Endodermal cell (in vitro differentiated cells): ENCODE data around the gene CCR5AS.
"Not testable (repeated sequence)": the region's sequence is repeated elsewhere in the genome, so short reads cannot be mapped to it uniquely, and the experiment has no call there.

ENCODE experiments used
- DNase-seq: peaks from one replicate; pipeline ENCODE4 v3.0.0-alpha.2; 2017
- H3K27ac ChIP-seq: 2 replicates; pipeline ENCODE4 v1.5.1; 2013; ENCODE audit warnings: mild to moderate bottlenecking, low read depth, low read length, moderate library complexity
- H3K27me3 ChIP-seq: 2 replicates; pipeline ENCODE4 v1.6.1; 2013; ENCODE audit warnings: mild to moderate bottlenecking, low read length, moderate library complexity; ENCODE audit not compliant: insufficient read depth, control insufficient read depth, poor library complexity, severe bottlenecking
- H3K36me3 ChIP-seq: 2 replicates; pipeline ENCODE4 v1.7.0; 2013; ENCODE audit warnings: mild to moderate bottlenecking, low read length, moderate library complexity; ENCODE audit not compliant: control insufficient read depth, insufficient read depth
- H3K4me1 ChIP-seq: one replicate; pipeline ENCODE4 v1.7.0; 2013; ENCODE audit warnings: low read length; ENCODE audit not compliant: control insufficient read depth, insufficient read depth
- H3K4me3 ChIP-seq: 2 replicates; pipeline ENCODE4 v1.5.1; 2013; ENCODE audit warnings: mild to moderate bottlenecking, low read length, moderate library complexity
- H3K9ac ChIP-seq: 2 replicates; pipeline ENCODE4 v1.6.1; 2013; ENCODE audit warnings: mild to moderate bottlenecking, low read length, moderate library complexity; ENCODE audit not compliant: poor library complexity, severe bottlenecking; ENCODE audit errors: extremely low read depth
- H3K9me3 ChIP-seq: 2 replicates; pipeline ENCODE4 v1.6.1; 2013; ENCODE audit warnings: mild to moderate bottlenecking, low read length, moderate library complexity; ENCODE audit not compliant: control insufficient read depth
- H3K27ac Mint-ChIP-seq: 2 replicates; pipeline ENCODE4 v1.8.0; 2020; ENCODE audit warnings: mixed read lengths
- H3K27me3 Mint-ChIP-seq: 2 replicates; pipeline ENCODE4 v1.8.0; 2021; ENCODE audit warnings: mild to moderate bottlenecking, mixed read lengths; ENCODE audit not compliant: insufficient read depth
- H3K36me3 Mint-ChIP-seq: 2 replicates; pipeline ENCODE4 v1.8.0; 2020; ENCODE audit warnings: low read depth, mixed read lengths
- H3K4me1 Mint-ChIP-seq: 2 replicates; pipeline ENCODE4 v1.8.0; 2020; ENCODE audit warnings: mixed read lengths
- H3K4me3 Mint-ChIP-seq: 2 replicates; pipeline ENCODE4 v1.8.0; 2020; ENCODE audit warnings: mild to moderate bottlenecking, moderate library complexity, mixed read lengths
- H3K9me3 Mint-ChIP-seq: 2 replicates; pipeline ENCODE4 v1.8.0; 2020; ENCODE audit warnings: mild to moderate bottlenecking, mixed read lengths
- WGBS, 2 experiments: methylation state at CpG; one replicate each; pipeline versions ENCODE4 v1.1.5 to v1.1.7; 2013; ENCODE audit warnings: missing lambda C conversion rate in 2 of 2, mixed read lengths in 1 of 2; ENCODE audit not compliant: insufficient coverage in 1 of 2, insufficient read length in 1 of 2; 5-methylcytosine and 5-hydroxymethylcytosine counted together
- TF ChIP-seq, protein P1 (sequence below): fragments of 200-600 bp; sonication (generic); conservative IDR thresholded peaks from 2 replicates; pipeline ENCODE4 v1.5.0; 2021; ENCODE audit warnings: antibody characterized with exemption, mild to moderate bottlenecking

CCR5AS gene

DNA sequence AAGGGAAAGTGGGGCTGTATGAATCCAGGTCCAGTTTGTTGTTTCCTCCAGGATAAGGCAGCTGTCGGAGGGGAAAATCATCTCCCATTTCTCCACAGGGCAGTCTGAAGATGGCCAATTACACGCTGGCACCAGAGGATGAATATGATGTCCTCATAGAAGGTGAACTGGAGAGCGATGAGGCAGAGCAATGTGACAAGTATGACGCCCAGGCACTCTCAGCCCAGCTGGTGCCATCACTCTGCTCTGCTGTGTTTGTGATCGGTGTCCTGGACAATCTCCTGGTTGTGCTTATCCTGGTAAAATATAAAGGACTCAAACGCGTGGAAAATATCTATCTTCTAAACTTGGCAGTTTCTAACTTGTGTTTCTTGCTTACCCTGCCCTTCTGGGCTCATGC is 1.1 kb upstream of the CCR5AS start:
- peaks cover 2% of the 10 kb centered on the region for H3K4me1 Mint-ChIP-seq
- DNase-seq, result no peak
- no peaks in the 10 kb centered on the region for H3K36me3 ChIP-seq
- H3K36me3 Mint-ChIP-seq, result no peaks in the 10 kb centered on the region
- WGBS, 2 experiments, result 90 to 91% methylated on average over 6 to 7 of the region's 7 CpGs
- no peak overlapping the region for H3K27ac ChIP-seq
- no peak overlapping the region for H3K9ac ChIP-seq
- no peaks in the 10 kb centered on the region for H3K27me3 ChIP-seq
- TF ChIP-seq, protein P1, sequence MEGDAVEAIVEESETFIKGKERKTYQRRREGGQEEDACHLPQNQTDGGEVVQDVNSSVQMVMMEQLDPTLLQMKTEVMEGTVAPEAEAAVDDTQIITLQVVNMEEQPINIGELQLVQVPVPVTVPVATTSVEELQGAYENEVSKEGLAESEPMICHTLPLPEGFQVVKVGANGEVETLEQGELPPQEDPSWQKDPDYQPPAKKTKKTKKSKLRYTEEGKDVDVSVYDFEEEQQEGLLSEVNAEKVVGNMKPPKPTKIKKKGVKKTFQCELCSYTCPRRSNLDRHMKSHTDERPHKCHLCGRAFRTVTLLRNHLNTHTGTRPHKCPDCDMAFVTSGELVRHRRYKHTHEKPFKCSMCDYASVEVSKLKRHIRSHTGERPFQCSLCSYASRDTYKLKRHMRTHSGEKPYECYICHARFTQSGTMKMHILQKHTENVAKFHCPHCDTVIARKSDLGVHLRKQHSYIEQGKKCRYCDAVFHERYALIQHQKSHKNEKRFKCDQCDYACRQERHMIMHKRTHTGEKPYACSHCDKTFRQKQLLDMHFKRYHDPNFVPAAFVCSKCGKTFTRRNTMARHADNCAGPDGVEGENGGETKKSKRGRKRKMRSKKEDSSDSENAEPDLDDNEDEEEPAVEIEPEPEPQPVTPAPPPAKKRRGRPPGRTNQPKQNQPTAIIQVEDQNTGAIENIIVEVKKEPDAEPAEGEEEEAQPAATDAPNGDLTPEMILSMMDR, result no peak
- no peaks in the 10 kb centered on the region for H3K27me3 Mint-ChIP-seq
- H3K4me3 Mint-ChIP-seq, result no peak overlapping the region
- H3K9me3 ChIP-seq, result peaks cover 1% of the 10 kb centered on the region
- H3K9me3 Mint-ChIP-seq, result peaks cover 2% of the 10 kb centered on the region
- no peak overlapping the region for H3K4me3 ChIP-seq
- H3K27ac Mint-ChIP-seq, result no peak overlapping the region
- no peaks in the 10 kb centered on the region for H3K4me1 ChIP-seq

- H3K9me3 ChIP-seq, result peaks cover 4% of the 10 kb centered on the region
- H3K36me3 Mint-ChIP-seq, result no peaks in the 10 kb centered on the region
- no peaks in the 10 kb centered on the region for H3K4me1 ChIP-seq
- H3K36me3 ChIP-seq, result no peaks in the 10 kb centered on the region
- no peak overlapping the region for H3K27ac Mint-ChIP-seq
- no peak overlapping the region for H3K9ac ChIP-seq
- H3K27me3 ChIP-seq, result no peaks in the 10 kb centered on the region
- no peak for DNase-seq
- TF ChIP-seq, protein P1, result no peak
- no peak overlapping the region for H3K4me3 ChIP-seq
- no peaks in the 10 kb centered on the region for H3K27me3 Mint-ChIP-seq
- no peak overlapping the region for H3K4me3 Mint-ChIP-seq
- no peak overlapping the region for H3K27ac ChIP-seq
- WGBS, 2 experiments, result 86 to 97% methylated on average over 2 to 4 of the region's 4 CpGs
- H3K4me1 Mint-ChIP-seq, result no peaks in the 10 kb centered on the region
- H3K9me3 Mint-ChIP-seq, result peaks cover 5% of the 10 kb centered on the region
Measured at GRCh38 chr3:46406443-46406787, 451 bp downstream of the CCR5AS start.

DNA sequence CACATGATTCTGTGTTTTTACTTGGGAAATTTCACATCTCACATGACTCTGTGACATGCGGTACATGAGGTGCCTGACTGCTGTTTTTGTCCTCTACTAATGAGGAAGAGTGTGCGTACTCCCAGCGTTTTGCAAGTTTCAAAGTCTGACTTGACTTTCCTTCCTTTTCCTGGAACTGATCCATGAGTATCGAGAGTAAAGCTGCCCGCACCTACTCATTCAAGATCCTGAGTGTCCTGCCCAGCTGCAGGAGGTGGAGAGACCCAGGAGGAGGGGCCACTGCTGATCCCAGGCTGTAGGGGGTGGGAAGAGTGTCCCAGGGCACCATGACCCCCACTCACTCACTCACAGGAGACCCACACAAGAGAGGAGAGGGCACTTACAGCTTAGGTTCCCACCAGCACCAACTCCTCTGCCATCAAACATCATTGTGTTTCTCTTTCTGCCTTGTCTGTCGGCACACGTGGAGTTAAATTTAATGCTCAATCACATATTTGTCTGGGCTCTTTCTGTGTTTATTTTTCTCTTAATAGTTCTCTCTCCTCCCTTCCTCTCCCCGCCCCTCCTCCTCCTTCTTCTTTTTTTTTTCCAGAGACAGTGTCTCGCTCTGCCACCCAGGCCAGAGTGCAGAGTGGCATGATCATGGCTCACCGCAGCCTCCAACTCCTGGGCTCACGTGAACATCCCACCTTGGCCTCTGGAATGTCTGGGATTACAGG is 1.4 kb downstream of the CCR5AS start:
- Mint-ChIP-seq H3K36me3 (no peaks in the 10 kb centered on the region), H3K27me3 (no peaks in the 10 kb centered on the region), H3K27ac (no peak overlapping the region), H3K4me1 (no peaks in the 10 kb centered on the region), H3K9me3 (peaks cover 5% of the 10 kb centered on the region), H3K4me3 (no peak overlapping the region)
- WGBS, 2 experiments, result 89 to 93% methylated on average over 7 to 11 of the region's 11 CpGs
- no peaks in the 10 kb centered on the region for H3K27me3 ChIP-seq
- no peak overlapping the region for H3K9ac ChIP-seq
- no peak overlapping the region for H3K27ac ChIP-seq
- no peaks in the 10 kb centered on the region for H3K36me3 ChIP-seq
- no peaks in the 10 kb centered on the region for H3K4me1 ChIP-seq
- no peak for DNase-seq
- H3K4me3 ChIP-seq, result no peak overlapping the region
- TF ChIP-seq, protein P1, result no peak
- peaks cover 4% of the 10 kb centered on the region for H3K9me3 ChIP-seq

DNA sequence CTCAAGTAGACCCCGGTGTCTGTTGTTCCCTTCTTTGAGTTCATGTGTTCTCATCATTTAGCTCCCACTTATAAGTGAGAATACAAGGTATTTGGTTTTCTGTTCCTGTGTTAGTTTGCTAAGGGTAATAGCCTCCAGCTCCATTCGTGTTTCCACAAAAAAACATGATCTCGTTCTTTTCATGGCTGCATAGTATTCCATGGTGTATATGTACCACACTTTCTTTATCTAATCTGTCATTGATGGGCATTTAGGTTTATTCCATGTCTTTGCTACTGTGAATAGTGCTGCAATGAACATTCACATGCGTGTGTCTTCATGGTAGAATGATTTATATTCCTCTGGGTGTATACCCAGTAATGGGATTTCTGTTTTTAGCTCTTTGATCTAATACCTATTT is 4.0 kb downstream of the CCR5AS start:
- not testable (repeated sequence) for H3K9me3 ChIP-seq, H3K4me3 Mint-ChIP-seq, H3K27me3 Mint-ChIP-seq, H3K27ac ChIP-seq, H3K4me3 ChIP-seq, H3K27ac Mint-ChIP-seq, H3K27me3 ChIP-seq, H3K36me3 Mint-ChIP-seq, H3K36me3 ChIP-seq, H3K9me3 Mint-ChIP-seq, H3K4me1 Mint-ChIP-seq, H3K4me1 ChIP-seq, DNase-seq, H3K9ac ChIP-seq
- WGBS, 2 experiments, result 92 to 100% methylated on average over 1 to 4 of the region's 4 CpGs
